Hindlimb muscle (tissue), 1 donor: ENCODE results near the gene CLIC1. TPM values are rescaled to one million over a fixed set of nuclear protein-coding genes. Genes with fewer than 3 reads are reported as not detected.

Experiments used
- DNase-seq: peaks from one replicate; pipeline ENCODE4 v3.0.0-alpha.2; 2013
- polyA plus RNA-seq: library from polyadenylated mRNA; unstranded; fragments of 120-200 nt; gene quantifications from one replicate; pipeline ENCODE4 v1.2.1, GENCODE V29; 2013; ENCODE audit not compliant: insufficient read length

CLIC1 gene
- 116 TPM for polyA plus RNA-seq

GRCh38 chr6:31736021-31736767, at the start of gene CLIC1:
Gene CLIC1 (minus strand): TSS chr6:31736530. CDS start chr6:31736300, 230 bp downstream.
- DNase-seq: peak; percentile 86

- DNase-seq: no peak
Measured at GRCh38 chr6:31785475-31785874, 49.1 kb upstream of the CLIC1 start.

- no peak for DNase-seq
Measured at GRCh38 chr6:31784098-31784925, 48.0 kb upstream of the CLIC1 start.

- DNase-seq: no peak
Measured at GRCh38 chr6:31782126-31782855, 46.0 kb upstream of the CLIC1 start.

- no peak for DNase-seq
Measured at GRCh38 chr6:31781244-31782125, 45.2 kb upstream of the CLIC1 start.

GRCh38 chr6:31780507-31781243, 44.3 kb upstream of the CLIC1 start:
- DNase-seq: no peak

- no peak for DNase-seq
Measured at GRCh38 chr6:31779908-31780307, 43.6 kb upstream of the CLIC1 start.

- DNase-seq: no peak
Measured at GRCh38 chr6:31778999-31779885, 42.9 kb upstream of the CLIC1 start.

- DNase-seq: no peak
Measured at GRCh38 chr6:31778193-31778592, 41.9 kb upstream of the CLIC1 start.

- DNase-seq: no peak
Measured at GRCh38 chr6:31777667-31778050, 41.3 kb upstream of the CLIC1 start.

GRCh38 chr6:31776989-31777666, 40.8 kb upstream of the CLIC1 start, which contains the start of gene VWA7:
Gene VWA7 (minus strand): TSS chr6:31777328. CDS start chr6:31776779, 549 bp downstream.
- no peak for DNase-seq

- no peak for DNase-seq
Measured at GRCh38 chr6:31776485-31776988, 40.2 kb upstream of the CLIC1 start.

- DNase-seq: no peak
Measured at GRCh38 chr6:31775633-31776484, 39.5 kb upstream of the CLIC1 start.

- no peak for DNase-seq
Measured at GRCh38 chr6:31775184-31775583, 38.9 kb upstream of the CLIC1 start.

GRCh38 chr6:31771992-31772358, 35.6 kb upstream of the CLIC1 start:
- no peak for DNase-seq

- no peak for DNase-seq
Measured at GRCh38 chr6:31770860-31771259, 34.5 kb upstream of the CLIC1 start.

- no peak for DNase-seq
Measured at GRCh38 chr6:31769684-31770371, 33.5 kb upstream of the CLIC1 start.
